Activated naive CD4-positive, alpha-beta T cell treated with anti-CD3 and anti-CD28 coated beads, Interleukin-2, amount 50 U/mL, for 72 hours (primary cell): ENCODE results near the gene HCFC1. TPM values are rescaled to one million over a fixed set of nuclear protein-coding genes. Genes with fewer than 3 reads are reported as not detected.
A peak's percentile ranks its signal among the peaks of the same experiment; 100 is the strongest.

Source experiments
- ATAC-seq, 2 donors: fragments of 150-1000 bp; cut with Tn5 transposase; 2 replicates each; pipeline ENCODE4 v1.10.0; 2021; ENCODE audit warnings: mild to moderate bottlenecking in 2 of 2, moderate library complexity in 2 of 2
- DNase-seq, 2 donors: peaks; one replicate each; pipeline ENCODE4 v3.0.0; 2021 to 2022; ENCODE audit warnings: low spot score in 2 of 2
- H3K27ac Mint-ChIP-seq, 2 donors: one replicate each; pipeline ENCODE4 v1.8.0; 2022; ENCODE audit warnings: mild to moderate bottlenecking in 2 of 2, mixed read lengths in 2 of 2
- H3K36me3 Mint-ChIP-seq, 2 donors: one replicate each; pipeline ENCODE4 v1.8.0; 2022; ENCODE audit warnings: mixed read lengths in 2 of 2
- H3K9me3 Mint-ChIP-seq, 2 donors: one replicate each; pipeline ENCODE4 v1.8.0; 2022; ENCODE audit warnings: mixed read lengths in 2 of 2
- total RNA-seq, 2 donors: library from RNA; stranded (reverse); gene quantifications; one replicate each; pipeline ENCODE4 v1.2.3, GENCODE V29; 2022

HCFC1 gene
- total RNA-seq, 2 donors from 2014 or later, result 95.9 to 102 TPM

DNA sequence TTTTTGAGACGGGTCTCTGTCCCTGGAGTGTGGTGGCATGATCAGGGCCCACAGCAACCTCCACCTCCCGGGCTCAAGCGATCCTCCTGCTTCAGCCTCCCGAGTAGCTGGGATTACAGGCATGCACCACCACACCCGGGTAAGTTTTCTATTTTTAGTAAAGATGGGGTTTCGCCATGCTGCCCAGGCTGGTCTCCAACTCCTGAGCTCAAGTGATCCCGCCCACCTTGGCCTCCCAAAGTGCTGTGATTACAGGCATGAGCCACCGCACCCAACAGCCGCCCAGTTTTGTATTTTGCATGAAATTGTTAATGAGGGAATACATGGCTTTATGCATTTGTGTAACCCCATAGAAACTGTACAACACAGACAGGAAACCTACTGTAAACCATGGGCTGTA, 42.8 kb downstream of the HCFC1 start:
- Mint-ChIP-seq H3K9me3 (no peaks in the 10 kb centered on the region), H3K27ac (peak overlapping the region in 1 of 2 donors; percentile 94), H3K36me3 (peaks cover 12 to 23% of the 10 kb centered on the region in 2 donors)
- ATAC-seq (no peak), DNase-seq (no peak)

- H3K27ac Mint-ChIP-seq, result peak overlapping the region; percentile 94 to 96
- ATAC-seq (peak; percentile 76 to 80), DNase-seq (peak; percentile 86 to 97)
- H3K9me3 Mint-ChIP-seq, result no peaks in the 10 kb centered on the region
- peaks cover 12 to 21% of the 10 kb centered on the region in 2 donors for H3K36me3 Mint-ChIP-seq
Measured at GRCh38 chrX:153927922-153928760, 43.5 kb downstream of the HCFC1 start.

GRCh38 chrX:153927672-153927921, 44.0 kb downstream of the HCFC1 start:
- ATAC-seq (no peak), DNase-seq (no peak)
- Mint-ChIP-seq H3K9me3 (no peaks in the 10 kb centered on the region), H3K27ac (peak overlapping the region; percentile 94 to 96), H3K36me3 (peaks cover 12 to 21% of the 10 kb centered on the region in 2 donors)

DNA sequence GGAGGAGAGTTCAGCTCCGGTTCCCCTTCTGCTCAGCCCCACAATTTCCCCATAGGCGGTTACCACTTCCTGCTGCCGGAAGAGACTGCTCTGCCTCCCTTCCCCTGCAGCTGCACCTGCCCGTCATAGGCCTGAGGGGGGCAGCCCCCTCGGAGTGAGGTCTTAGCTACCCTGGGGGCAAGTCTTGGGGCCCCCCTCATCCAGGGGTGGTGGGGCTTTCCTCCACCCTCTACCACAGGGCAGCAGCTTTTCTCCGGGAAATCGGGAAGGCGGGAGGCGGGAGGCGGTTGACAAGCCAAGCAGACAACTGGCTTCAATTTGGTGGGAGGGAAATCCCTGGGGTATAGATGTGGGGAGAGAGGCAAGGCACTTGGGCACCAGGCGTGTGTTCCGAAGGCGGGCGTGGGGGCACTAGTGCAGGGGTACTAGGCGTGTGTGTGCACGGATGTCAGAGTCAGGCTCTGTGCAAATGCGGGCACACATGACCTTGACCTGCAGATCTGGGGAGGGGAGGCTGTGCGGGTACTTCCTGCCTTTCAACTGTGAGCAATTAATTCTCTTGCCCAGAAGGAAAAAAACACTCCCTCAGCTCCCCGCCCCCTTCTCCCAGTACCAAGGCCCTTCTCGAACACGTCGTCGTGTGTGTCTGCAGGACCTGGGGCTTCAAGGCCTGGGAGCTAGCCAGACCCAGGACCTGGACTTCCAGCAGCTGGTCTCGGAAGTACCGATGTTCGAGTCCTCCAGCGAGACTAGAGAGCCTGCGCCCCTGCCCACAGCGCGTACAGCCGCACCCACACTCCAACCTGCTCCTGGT, 44.6 kb downstream of the HCFC1 start:
- ATAC-seq (peak; percentile 47 to 54), DNase-seq (peak; percentile 55 to 76)
- Mint-ChIP-seq H3K27ac (peak overlapping the region; percentile 94 to 96), H3K9me3 (no peaks in the 10 kb centered on the region), H3K36me3 (peaks cover 12 to 21% of the 10 kb centered on the region in 2 donors)

DNA sequence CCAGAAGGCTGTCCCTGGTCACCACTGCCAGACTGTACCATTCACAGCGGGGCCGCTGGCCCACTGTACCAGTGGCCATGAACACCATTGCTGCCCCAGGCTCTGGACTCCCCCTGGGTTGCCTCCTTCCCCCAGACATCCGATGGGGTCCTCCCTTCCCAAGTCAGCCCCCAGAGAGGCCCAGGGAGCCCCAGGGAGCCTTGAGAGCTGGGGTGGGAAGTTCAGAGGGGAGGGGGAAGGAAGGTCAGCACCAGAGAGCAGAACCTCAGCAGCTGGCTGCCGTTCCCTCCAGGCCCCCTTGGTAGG, 45.1 kb downstream of the HCFC1 start:
- DNase-seq (peak in 1 of 2 donors; percentile 68), ATAC-seq (peak; percentile 10 to 13)
- H3K27ac Mint-ChIP-seq, result peak overlapping the region; percentile 94 to 96
- peaks cover 12 to 17% of the 10 kb centered on the region in 2 donors for H3K36me3 Mint-ChIP-seq
- no peaks in the 10 kb centered on the region for H3K9me3 Mint-ChIP-seq

DNA sequence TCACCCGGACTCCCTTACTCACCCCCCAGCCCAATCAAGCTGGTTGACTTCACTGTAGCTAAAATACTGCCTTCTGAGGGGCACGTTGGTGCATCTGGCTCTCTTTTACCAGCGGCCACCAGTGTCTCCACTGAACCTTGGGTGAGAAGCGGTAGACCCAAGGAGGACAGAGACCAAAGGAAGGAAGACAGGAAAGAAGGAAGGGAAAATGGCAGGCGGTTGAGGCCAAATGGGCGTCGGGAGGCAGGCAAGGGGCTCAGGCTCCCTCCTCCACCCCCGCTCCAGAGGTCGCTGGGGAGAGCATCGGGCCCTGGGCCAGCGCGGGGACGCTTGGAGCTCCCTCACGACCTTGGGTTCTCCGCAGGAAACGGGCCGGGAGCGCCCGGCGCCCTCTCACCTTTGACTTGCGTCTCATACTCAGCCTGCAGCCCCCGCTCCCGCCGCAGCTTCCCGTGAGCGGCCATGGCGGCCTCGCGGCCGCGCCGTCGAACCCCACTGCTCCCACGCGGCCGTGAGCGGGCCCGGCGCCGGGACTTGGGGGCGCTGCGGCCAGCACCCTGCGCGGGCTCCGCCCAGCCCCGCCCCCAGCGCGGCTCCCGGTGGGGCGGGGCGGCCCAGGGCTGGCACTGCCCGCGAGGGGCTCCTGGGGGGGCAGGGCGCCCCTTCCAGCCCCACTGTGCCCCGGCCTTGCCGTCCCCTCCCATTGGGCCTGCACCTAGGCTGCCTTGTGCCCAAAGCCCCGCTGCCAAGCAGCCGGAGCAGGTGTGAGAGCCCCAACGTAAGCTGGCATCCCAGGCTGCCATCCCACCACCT, 45.7 kb downstream of the HCFC1 start, which contains the start of gene ARHGAP4:
Gene ARHGAP4 (minus strand): TSS at position 526 of the 813 bp plus-strand sequence. CDS start 62 bp downstream, at position 464.
- DNase-seq (peak; percentile 51 to 73), ATAC-seq (peak; percentile 11 to 34)
- Mint-ChIP-seq H3K36me3 (peaks cover 12 to 15% of the 10 kb centered on the region in 2 donors), H3K9me3 (no peaks in the 10 kb centered on the region), H3K27ac (peak within 1 kb of the TSS; percentile 94 to 97)

GRCh38 chrX:153925387-153925738, 46.3 kb downstream of the HCFC1 start:
- peaks cover 12 to 15% of the 10 kb centered on the region in 2 donors for H3K36me3 Mint-ChIP-seq
- no peaks in the 10 kb centered on the region for H3K9me3 Mint-ChIP-seq
- ATAC-seq (no peak), DNase-seq (no peak)
- H3K27ac Mint-ChIP-seq, result peak overlapping the region; percentile 94 to 97

DNA sequence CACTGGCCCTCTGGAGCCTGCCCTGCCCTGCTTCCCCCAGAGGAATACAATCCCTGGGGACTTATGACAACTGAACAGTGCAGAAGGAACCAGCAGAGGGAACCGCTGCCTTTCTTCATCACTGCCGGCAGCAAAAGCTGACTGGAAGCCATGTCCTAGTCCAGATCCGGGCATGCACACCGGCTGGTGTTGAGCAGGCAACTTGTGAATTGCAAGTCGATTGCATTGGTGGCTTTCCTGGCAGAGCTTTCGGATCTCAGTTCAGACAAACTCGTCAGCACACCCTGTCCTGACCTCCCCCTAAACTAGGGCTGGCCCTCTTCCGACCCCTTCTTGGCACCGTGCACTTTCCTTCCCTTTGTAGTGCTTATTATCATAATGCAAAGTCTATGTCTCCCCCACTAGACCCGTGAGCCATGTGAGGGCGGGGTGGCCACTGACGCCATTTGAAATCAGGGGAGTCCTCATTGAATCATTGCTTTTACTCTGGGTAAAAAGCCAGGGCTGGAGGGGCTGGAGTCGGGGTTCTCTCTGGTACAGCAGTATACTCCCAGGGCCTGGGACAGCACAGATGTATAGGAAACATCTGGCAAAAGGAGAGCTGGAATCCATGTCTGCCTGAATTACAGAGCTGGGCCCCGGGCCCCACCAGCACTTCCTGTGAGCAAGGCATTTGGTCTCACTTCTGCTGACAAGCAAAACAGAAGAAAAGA, 47.3 kb downstream of the HCFC1 start:
- Mint-ChIP-seq H3K27ac (peak overlapping the region; percentile 94 to 97), H3K36me3 (peaks cover 12 to 15% of the 10 kb centered on the region in 2 donors), H3K9me3 (no peaks in the 10 kb centered on the region)
- DNase-seq, result no peak
- ATAC-seq, result no peak

DNA sequence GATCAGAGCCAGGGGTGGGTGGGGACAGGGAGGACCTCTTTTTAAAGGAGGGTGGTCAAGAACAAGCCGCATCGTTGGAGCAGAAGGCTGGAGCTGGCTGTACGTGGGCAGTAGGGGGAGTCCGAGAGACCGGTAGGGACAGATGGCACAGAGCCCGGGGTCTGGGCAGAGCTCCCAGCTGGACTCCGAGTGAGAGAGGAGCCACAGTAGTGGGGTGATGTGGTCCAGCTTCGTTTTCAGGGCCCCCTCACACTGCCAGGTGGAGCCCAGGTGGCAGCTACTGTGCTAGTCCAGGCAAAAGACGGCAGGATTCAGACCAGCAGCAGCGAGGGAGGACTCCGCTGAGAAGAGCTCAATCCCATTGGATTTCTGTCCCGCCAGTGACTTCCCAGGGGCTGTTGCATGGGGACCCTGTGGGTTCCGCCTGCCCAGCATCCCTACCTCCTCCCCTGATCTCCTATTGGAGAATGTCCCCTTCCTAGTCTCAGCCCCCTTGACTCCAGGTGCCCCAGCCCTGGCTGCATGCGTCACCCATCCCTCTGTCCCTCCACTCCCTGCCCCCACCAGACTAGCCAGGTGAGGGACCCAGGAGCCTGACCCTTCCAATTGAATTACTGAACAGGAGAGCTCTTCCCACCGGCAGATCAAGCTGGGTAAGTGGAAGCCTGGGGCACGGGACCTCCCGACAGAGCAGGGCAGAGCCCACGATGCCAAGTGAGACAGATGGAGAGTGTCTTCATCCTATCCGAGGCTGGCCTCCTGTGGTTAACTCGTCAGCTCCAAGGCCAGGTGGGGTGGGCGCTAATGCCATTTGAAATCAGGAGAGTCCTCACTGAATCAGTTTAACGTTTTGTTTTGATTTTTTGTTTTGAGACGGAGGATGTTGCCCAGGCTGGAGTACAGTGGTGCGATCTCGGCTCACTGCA, 48.4 kb downstream of the HCFC1 start:
- ATAC-seq, result no peak
- DNase-seq, result no peak
- peak overlapping the region; percentile 60 to 94 for H3K27ac Mint-ChIP-seq
- no peaks in the 10 kb centered on the region for H3K9me3 Mint-ChIP-seq
- peaks cover 12 to 15% of the 10 kb centered on the region in 2 donors for H3K36me3 Mint-ChIP-seq

- ATAC-seq, result no peak
- no peak for DNase-seq
- Mint-ChIP-seq H3K36me3 (peaks cover 15 to 17% of the 10 kb centered on the region in 2 donors), H3K27ac (peak overlapping the region; percentile 44 to 94), H3K9me3 (no peaks in the 10 kb centered on the region)
Measured at GRCh38 chrX:153921511-153922446, 49.8 kb downstream of the HCFC1 start.

- H3K27ac Mint-ChIP-seq, result peak overlapping the region in 1 of 2 donors; percentile 74
- DNase-seq, result no peak
- peaks cover 15 to 17% of the 10 kb centered on the region in 2 donors for H3K36me3 Mint-ChIP-seq
- no peak for ATAC-seq
- H3K9me3 Mint-ChIP-seq, result no peaks in the 10 kb centered on the region
Measured at GRCh38 chrX:153921070-153921469, 50.5 kb downstream of the HCFC1 start.

- no peaks in the 10 kb centered on the region for H3K9me3 Mint-ChIP-seq
- H3K27ac Mint-ChIP-seq, result no peak overlapping the region
- ATAC-seq, result no peak
- peaks cover 14% of the 10 kb centered on the region in 2 donors for H3K36me3 Mint-ChIP-seq
- no peak for DNase-seq
Measured at GRCh38 chrX:153920546-153920945, 51.1 kb downstream of the HCFC1 start.

DNA sequence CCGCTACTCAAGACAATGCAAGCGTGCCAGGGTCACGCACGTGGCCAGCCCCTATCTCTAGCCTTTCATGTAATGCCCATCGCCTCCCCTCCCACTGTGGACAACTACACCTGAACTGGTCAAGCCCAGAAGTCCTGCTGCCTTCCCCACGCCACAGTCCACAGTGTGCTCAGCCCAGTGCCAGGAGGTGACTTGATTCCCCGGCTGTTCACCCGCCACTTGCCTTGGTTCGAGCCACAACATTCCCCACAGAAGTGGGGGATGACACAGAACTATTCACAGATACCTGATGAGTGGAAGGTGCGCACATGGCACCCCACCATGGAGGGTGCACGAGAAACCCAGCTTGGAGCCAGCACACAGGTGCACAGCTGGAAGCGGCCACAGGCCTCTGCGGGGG, 52.3 kb downstream of the HCFC1 start:
- no peaks in the 10 kb centered on the region for H3K9me3 Mint-ChIP-seq
- H3K27ac Mint-ChIP-seq, result no peak overlapping the region

DNA sequence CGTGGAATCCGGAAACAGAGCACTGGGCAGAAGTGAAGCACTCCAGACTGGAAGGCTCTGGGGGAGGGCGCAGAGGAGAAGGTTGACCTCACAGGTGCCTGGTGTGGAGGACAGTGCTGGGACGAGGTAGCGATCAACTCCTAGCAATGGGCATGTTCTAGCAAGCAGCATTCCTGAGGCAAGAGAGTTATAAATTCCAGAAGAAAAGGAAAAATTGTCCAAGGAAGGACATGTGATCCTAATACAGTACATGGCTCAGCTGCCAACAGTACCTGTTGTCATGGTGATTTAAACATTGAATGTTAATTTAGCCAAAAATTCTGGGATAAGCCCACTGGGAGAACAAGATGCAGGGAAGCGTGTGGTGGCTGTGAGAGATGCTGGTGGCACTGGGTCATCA, 53.7 kb downstream of the HCFC1 start:
- peaks cover 0 to 6% of the 10 kb centered on the region in 2 donors for H3K36me3 Mint-ChIP-seq
- no peak overlapping the region for H3K27ac Mint-ChIP-seq
- no peaks in the 10 kb centered on the region for H3K9me3 Mint-ChIP-seq
- no peak for DNase-seq
- ATAC-seq, result no peak

More for the DNA sequence above, 52.3 kb downstream of the HCFC1 start:
- DNase-seq (no peak), ATAC-seq (no peak)
- H3K36me3 Mint-ChIP-seq, result peaks cover 2 to 8% of the 10 kb centered on the region in 2 donors
